Measurements from ENCODE around the gene C4BPB.

C4BPB gene

DNA sequence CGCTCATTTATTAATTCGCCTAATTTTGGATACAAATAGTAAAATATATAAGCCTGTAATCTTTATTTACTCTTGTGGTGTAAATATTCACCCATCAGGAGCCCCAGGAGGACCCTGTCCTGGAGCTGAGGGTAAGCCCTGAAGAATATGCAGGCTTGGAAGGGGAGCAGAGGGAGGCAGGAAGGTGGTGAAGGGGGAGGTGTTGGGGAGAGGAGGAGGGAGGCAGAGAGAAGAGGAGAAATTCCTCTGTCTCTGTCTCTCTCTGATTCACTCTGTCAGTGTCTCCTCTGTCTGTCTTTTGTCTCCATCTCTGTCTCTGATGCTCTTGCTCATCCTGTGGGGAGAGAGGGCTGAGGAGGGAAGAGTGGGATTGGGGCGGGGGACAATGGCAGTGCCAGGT, 2.8 kb upstream of the C4BPB start:
- H3K9me3 ChIP-seq (ENCODE audit: control insufficient read depth, low read length): no peaks in the 10 kb centered on the region
- no peak overlapping the region for H3K4me3 ChIP-seq (ENCODE audit: extremely low read depth, insufficient read depth, low read length, poor library complexity, severe bottlenecking)
- H3K4me1 ChIP-seq (ENCODE audit: control insufficient read depth, insufficient read depth, low read length, poor library complexity, severe bottlenecking): peaks cover 46% of the 10 kb centered on the region
- no peak overlapping the region for H3K27ac ChIP-seq (ENCODE audit: low read depth, low read length, severe bottlenecking)
- H3K36me3 ChIP-seq (ENCODE audit: control insufficient read depth, insufficient read depth, low read length): no peaks in the 10 kb centered on the region
- WGBS, 2 experiments (ENCODE audit: insufficient coverage in 2 of 2): no CpG with 5 or more reads among the region's 3 CpGs

DNA sequence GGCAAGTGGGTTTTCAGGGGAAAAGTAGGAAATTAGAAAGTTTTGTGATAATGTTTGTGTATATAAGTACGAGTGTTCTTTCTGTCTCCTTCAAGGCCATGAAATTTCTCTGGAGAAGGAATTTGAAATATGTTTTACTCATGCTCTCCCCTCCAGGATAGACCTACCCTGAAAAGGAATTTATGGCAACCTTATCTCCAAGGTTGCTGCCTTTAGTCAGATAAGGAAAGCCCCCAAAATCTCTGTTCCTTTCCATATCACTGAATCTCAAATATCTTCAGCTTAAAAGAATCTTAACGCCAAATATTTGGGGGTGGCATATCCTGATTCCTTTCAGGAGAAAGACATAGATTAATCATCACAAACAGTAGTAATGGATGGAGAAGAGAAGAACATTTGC, 499 bp upstream of the C4BPB start:
- Histone ChIP-seq H3K27ac (ENCODE audit: low read depth, low read length, severe bottlenecking) (peak overlapping the region; percentile 68), H3K36me3 (ENCODE audit: control insufficient read depth, insufficient read depth, low read length) (no peaks in the 10 kb centered on the region), H3K9me3 (ENCODE audit: control insufficient read depth, low read length) (no peaks in the 10 kb centered on the region), H3K4me1 (ENCODE audit: control insufficient read depth, insufficient read depth, low read length, poor library complexity, severe bottlenecking) (peaks cover 43% of the 10 kb centered on the region), H3K4me3 (ENCODE audit: extremely low read depth, insufficient read depth, low read length, poor library complexity, severe bottlenecking) (no peak overlapping the region)
- 80% methylated on average over 1 of the region's 2 CpGs; no CpG with 5 or more reads in 1 of the 2 experiments for WGBS, 2 experiments (ENCODE audit: insufficient coverage in 2 of 2)

DNA sequence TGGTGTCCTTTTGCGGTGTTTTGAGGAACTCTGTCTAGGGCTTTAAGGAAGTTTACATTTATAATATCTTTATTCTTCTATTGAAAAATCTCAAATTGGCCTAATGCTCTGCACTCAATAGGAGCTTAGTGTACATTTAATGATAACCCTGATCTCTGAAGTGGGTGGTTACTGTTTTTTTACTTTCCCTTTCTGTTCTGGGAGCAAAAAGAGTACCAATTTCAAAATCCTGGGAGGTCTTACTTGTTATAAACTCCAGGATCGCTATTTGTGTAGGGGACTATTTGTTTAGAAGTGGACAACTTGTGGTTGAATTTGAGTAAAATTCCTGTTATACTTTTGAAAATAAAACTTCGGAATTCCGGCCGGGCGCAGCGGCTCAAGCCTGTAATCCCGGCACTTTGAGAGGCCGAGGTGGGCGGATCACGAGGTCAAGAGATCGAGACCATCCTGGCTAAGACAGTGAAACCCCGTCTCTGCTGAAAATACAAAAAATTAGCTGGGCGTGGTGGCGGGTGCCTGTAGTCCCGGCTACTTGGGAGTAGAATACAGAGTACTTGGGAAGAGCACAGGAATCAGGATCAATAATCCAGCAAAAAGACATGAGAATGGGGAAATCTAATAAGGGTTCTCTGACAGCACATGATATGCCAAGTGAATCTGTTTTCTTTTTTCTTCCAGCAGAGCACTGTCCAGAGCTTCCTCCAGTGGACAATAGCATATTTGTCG, 1.1 kb downstream of the C4BPB start:
- no peak overlapping the region for H3K4me3 ChIP-seq (ENCODE audit: extremely low read depth, insufficient read depth, low read length, poor library complexity, severe bottlenecking)
- 90 to 96% methylated on average over 15 to 16 of the region's 17 CpGs for WGBS, 2 experiments (ENCODE audit: insufficient coverage in 2 of 2)
- no peaks in the 10 kb centered on the region for H3K36me3 ChIP-seq (ENCODE audit: control insufficient read depth, insufficient read depth, low read length)
- no peak overlapping the region for H3K27ac ChIP-seq (ENCODE audit: low read depth, low read length, severe bottlenecking)
- no peaks in the 10 kb centered on the region for H3K9me3 ChIP-seq (ENCODE audit: control insufficient read depth, low read length)
- H3K4me1 ChIP-seq (ENCODE audit: control insufficient read depth, insufficient read depth, low read length, poor library complexity, severe bottlenecking): peaks cover 43% of the 10 kb centered on the region

GRCh38 chr1:207091200-207091908, 2.7 kb downstream of the C4BPB start:
- H3K9me3 ChIP-seq (ENCODE audit: control insufficient read depth, low read length): no peaks in the 10 kb centered on the region
- 86 to 90% methylated on average over 4 of the region's 4 CpGs for WGBS, 2 experiments (ENCODE audit: insufficient coverage in 2 of 2)
- peaks cover 28% of the 10 kb centered on the region for H3K4me1 ChIP-seq (ENCODE audit: control insufficient read depth, insufficient read depth, low read length, poor library complexity, severe bottlenecking)
- no peak overlapping the region for H3K27ac ChIP-seq (ENCODE audit: low read depth, low read length, severe bottlenecking)
- no peak overlapping the region for H3K4me3 ChIP-seq (ENCODE audit: extremely low read depth, insufficient read depth, low read length, poor library complexity, severe bottlenecking)
- no peaks in the 10 kb centered on the region for H3K36me3 ChIP-seq (ENCODE audit: control insufficient read depth, insufficient read depth, low read length)

GRCh38 chr1:207093944-207094343, 5.3 kb downstream of the C4BPB start:
- 67 to 100% methylated on average over 1 of the region's 2 CpGs for WGBS, 2 experiments (ENCODE audit: insufficient coverage in 2 of 2)
- no peaks in the 10 kb centered on the region for H3K9me3 ChIP-seq (ENCODE audit: control insufficient read depth, low read length)

GRCh38 chr1:207097871-207098324, 9.2 kb downstream of the C4BPB start:
- WGBS, 2 experiments (ENCODE audit: insufficient coverage in 2 of 2): 85 to 93% methylated on average over 2 to 3 of the region's 3 CpGs

More at GRCh38 chr1:207093944-207094343, 5.3 kb downstream of the C4BPB start:
- peaks cover 9% of the 10 kb centered on the region for H3K4me1 ChIP-seq (ENCODE audit: control insufficient read depth, insufficient read depth, low read length, poor library complexity, severe bottlenecking)
- H3K27ac ChIP-seq (ENCODE audit: low read depth, low read length, severe bottlenecking): no peak overlapping the region
- no peak overlapping the region for H3K4me3 ChIP-seq (ENCODE audit: extremely low read depth, insufficient read depth, low read length, poor library complexity, severe bottlenecking)
- H3K36me3 ChIP-seq (ENCODE audit: control insufficient read depth, insufficient read depth, low read length): no peaks in the 10 kb centered on the region

DNA sequence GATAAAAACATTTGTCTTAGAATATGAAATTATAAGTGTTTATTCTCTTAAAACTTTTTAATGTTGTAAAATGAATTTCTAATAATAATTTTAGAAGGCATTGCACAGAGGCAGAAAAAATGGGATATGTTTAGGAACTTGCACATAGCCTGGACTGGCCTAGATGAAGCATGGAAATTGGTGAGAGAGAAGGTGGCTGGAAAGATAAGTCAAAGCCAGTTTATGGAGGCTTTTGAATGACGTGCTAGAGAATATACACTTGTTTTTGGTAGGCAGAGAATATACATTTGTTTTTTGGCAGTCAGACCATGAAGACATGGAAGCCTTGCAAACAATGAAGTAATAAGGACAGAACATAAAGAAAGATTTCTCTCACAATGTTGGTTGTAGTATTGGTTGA, 13.1 kb downstream of the C4BPB start:
- 75 to 100% methylated on average over 1 of the region's 1 CpG for WGBS, 2 experiments (ENCODE audit: insufficient coverage in 2 of 2)
- Histone ChIP-seq H3K9me3 (ENCODE audit: control insufficient read depth, low read length) (no peaks in the 10 kb centered on the region), H3K36me3 (ENCODE audit: control insufficient read depth, insufficient read depth, low read length) (no peaks in the 10 kb centered on the region), H3K4me3 (ENCODE audit: extremely low read depth, insufficient read depth, low read length, poor library complexity, severe bottlenecking) (no peak overlapping the region), H3K27ac (ENCODE audit: low read depth, low read length, severe bottlenecking) (no peak overlapping the region), H3K4me1 (ENCODE audit: control insufficient read depth, insufficient read depth, low read length, poor library complexity, severe bottlenecking) (no peaks in the 10 kb centered on the region)

More at GRCh38 chr1:207097871-207098324, 9.2 kb downstream of the C4BPB start:
- Histone ChIP-seq H3K36me3 (ENCODE audit: control insufficient read depth, insufficient read depth, low read length) (no peaks in the 10 kb centered on the region), H3K27ac (ENCODE audit: low read depth, low read length, severe bottlenecking) (no peak overlapping the region), H3K4me3 (ENCODE audit: extremely low read depth, insufficient read depth, low read length, poor library complexity, severe bottlenecking) (no peak overlapping the region), H3K9me3 (ENCODE audit: control insufficient read depth, low read length) (no peaks in the 10 kb centered on the region), H3K4me1 (ENCODE audit: control insufficient read depth, insufficient read depth, low read length, poor library complexity, severe bottlenecking) (no peaks in the 10 kb centered on the region)

DNA sequence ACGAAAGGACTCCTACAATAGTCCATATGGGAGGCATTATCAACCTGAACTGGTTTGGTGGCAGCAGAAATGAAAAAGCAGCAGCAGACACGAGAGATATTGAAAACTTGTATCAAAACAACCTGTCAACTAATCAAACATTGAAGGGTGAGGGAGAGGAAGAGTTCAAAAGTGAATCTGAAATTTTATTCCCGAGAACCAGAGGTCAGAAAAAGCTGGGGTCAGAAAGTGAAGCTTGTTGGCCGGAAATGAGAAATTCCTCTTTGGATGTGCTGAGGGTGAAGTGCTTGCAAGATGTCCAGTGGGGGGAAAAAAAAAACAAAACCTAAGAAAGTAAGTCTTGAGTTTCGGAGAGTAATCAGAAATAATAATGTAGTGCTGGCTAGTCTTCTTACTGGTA, 13.5 kb downstream of the C4BPB start:
- 81 to 90% methylated on average over 3 of the region's 5 CpGs for WGBS, 2 experiments (ENCODE audit: insufficient coverage in 2 of 2)
- Histone ChIP-seq H3K4me3 (ENCODE audit: extremely low read depth, insufficient read depth, low read length, poor library complexity, severe bottlenecking) (no peak overlapping the region), H3K4me1 (ENCODE audit: control insufficient read depth, insufficient read depth, low read length, poor library complexity, severe bottlenecking) (no peaks in the 10 kb centered on the region), H3K36me3 (ENCODE audit: control insufficient read depth, insufficient read depth, low read length) (no peaks in the 10 kb centered on the region), H3K27ac (ENCODE audit: low read depth, low read length, severe bottlenecking) (no peak overlapping the region), H3K9me3 (ENCODE audit: control insufficient read depth, low read length) (no peaks in the 10 kb centered on the region)

DNA sequence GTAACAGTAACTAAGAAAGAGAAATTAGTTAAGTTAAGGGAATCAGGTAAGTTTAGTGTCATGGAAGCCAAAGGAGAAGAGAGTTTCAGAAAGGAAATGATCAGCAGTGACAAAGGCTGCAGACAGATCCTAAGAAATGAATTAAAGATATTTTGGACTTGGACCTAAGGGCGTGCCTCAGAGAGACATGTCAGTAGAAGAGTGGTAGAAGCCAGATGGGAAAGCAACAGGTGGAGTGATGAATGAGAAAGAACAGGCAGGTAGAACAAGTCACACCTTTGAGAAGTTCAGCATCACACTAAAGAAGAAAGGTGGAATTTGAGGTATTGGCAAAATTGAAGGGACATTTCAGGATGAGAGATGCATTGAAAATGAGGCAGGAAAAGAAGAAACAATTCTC, 14.0 kb downstream of the C4BPB start:
- H3K4me3 ChIP-seq (ENCODE audit: extremely low read depth, insufficient read depth, low read length, poor library complexity, severe bottlenecking): no peak overlapping the region
- H3K27ac ChIP-seq (ENCODE audit: low read depth, low read length, severe bottlenecking): no peak overlapping the region
- H3K36me3 ChIP-seq (ENCODE audit: control insufficient read depth, insufficient read depth, low read length): no peaks in the 10 kb centered on the region
- no peaks in the 10 kb centered on the region for H3K9me3 ChIP-seq (ENCODE audit: control insufficient read depth, low read length)
- H3K4me1 ChIP-seq (ENCODE audit: control insufficient read depth, insufficient read depth, low read length, poor library complexity, severe bottlenecking): no peaks in the 10 kb centered on the region
- WGBS, 2 experiments (ENCODE audit: insufficient coverage in 2 of 2): 80 to 100% methylated on average over 1 of the region's 1 CpG

DNA sequence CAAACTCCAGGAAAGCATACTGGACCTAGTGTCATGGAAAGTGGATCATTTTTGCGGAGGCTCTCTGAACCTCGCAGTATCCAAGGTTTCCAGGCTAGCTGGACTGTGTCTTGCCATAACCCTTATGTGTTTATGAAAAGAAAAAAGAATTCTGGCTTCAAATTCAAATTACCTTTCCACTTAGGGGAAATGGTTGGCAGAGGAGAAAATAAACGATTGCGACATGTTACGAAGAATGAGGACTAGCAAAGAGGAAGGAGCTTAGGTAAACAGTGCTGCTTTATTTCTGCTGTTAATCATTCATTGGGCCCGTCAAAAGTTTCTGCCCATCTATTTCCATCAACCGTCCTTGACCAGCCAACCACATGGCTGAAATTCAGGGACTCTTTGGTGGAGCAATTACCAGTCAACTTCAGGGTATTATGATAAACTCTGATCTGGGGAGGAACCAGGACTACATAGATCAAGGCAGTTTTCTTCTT, 15.3 kb downstream of the C4BPB start, which contains the start of gene C4BPA:
TSS of gene C4BPA (plus strand) at position 342 of the 482 bp plus-strand sequence. CDS start 8,793 bp downstream, outside the sequence.
- H3K4me3 ChIP-seq (ENCODE audit: extremely low read depth, insufficient read depth, low read length, poor library complexity, severe bottlenecking): no peak within 1 kb of the TSS
- no peaks in the 10 kb centered on the region for H3K9me3 ChIP-seq (ENCODE audit: control insufficient read depth, low read length)
- no peaks in the 10 kb centered on the region for H3K4me1 ChIP-seq (ENCODE audit: control insufficient read depth, insufficient read depth, low read length, poor library complexity, severe bottlenecking)
- WGBS, 2 experiments (ENCODE audit: insufficient coverage in 2 of 2): 94 to 100% methylated on average over 3 to 4 of the region's 7 CpGs
- no peak within 1 kb of the TSS for H3K27ac ChIP-seq (ENCODE audit: low read depth, low read length, severe bottlenecking)
- no peaks in the 10 kb centered on the region for H3K36me3 ChIP-seq (ENCODE audit: control insufficient read depth, insufficient read depth, low read length)
